Type B pancreatic cell (in vitro differentiated cells): ENCODE measurements around the gene FAIM2. TPM values are rescaled to one million over a fixed set of nuclear protein-coding genes. Genes with fewer than 3 reads are reported as not detected.

ENCODE experiments used
- DNase-seq: peaks from one replicate; pipeline ENCODE4 v3.0.0; 2021; ENCODE audit warnings: mixed read lengths; ENCODE audit not compliant: unreplicated experiment; ENCODE audit errors: extremely low spot score
- H3K27ac Mint-ChIP-seq: 2 replicates; pipeline ENCODE4 v1.8.0; 2021; ENCODE audit warnings: mild to moderate bottlenecking, mixed read lengths
- H3K27me3 Mint-ChIP-seq: 2 replicates; pipeline ENCODE4 v1.8.0; 2021; ENCODE audit warnings: mixed read lengths
- H3K36me3 Mint-ChIP-seq: 2 replicates; pipeline ENCODE4 v1.8.0; 2021; ENCODE audit warnings: mixed read lengths
- H3K4me1 Mint-ChIP-seq: one replicate; pipeline ENCODE4 v1.8.0; 2021; ENCODE audit warnings: mixed read lengths; ENCODE audit not compliant: unreplicated experiment
- H3K4me3 Mint-ChIP-seq: 2 replicates; pipeline ENCODE4 v1.8.0; 2021; ENCODE audit warnings: mild to moderate bottlenecking, mixed read lengths
- H3K9me3 Mint-ChIP-seq: 2 replicates; pipeline ENCODE4 v1.8.0; 2021; ENCODE audit warnings: mixed read lengths
- CTCF ChIP-seq: fragments of 200-600 bp; sonication (generic); conservative IDR thresholded peaks from 2 replicates; pipeline ENCODE4 v1.5.0; 2021; ENCODE audit warnings: antibody characterized with exemption, mild to moderate bottlenecking
- total RNA-seq: library from RNA; stranded (reverse); gene quantifications from 2 replicates; pipeline ENCODE4 v1.2.1, GENCODE V29; 2021; ENCODE audit warnings: low replicate concordance

The FAIM2 gene
- total RNA-seq, 1 donor from 2014 or later: 1.7 TPM

GRCh38 chr12:49818241-49818895, 85.3 kb downstream of the FAIM2 start:
- Mint-ChIP-seq H3K36me3 (peaks cover 24% of the 10 kb centered on the region), H3K27ac (no peak overlapping the region), H3K27me3 (no peaks in the 10 kb centered on the region), H3K4me3 (no peak overlapping the region), H3K9me3 (no peaks in the 10 kb centered on the region), H3K4me1 (peaks cover 7% of the 10 kb centered on the region)
- no peak for DNase-seq
- no peak for TF ChIP-seq CTCF

Other genes starting within 250 kb of the FAIM2 start
- 2.5 and 21.1 TPM in 2 replicates for gene FMNL3, start 196.5 kb downstream of the FAIM2 start, total RNA-seq
- gene TMBIM6, start 162.3 kb downstream of the FAIM2 start, total RNA-seq: 497 and 686 TPM in 2 replicates
- 9.7 and 28.8 TPM in 2 replicates for gene NCKAP5L, start 75.5 kb downstream of the FAIM2 start, total RNA-seq
- gene BCDIN3D, start 60.8 kb downstream of the FAIM2 start, total RNA-seq: 8.1 and 8.5 TPM in 2 replicates
- gene AQP2, start 46.8 kb upstream of the FAIM2 start, total RNA-seq: 0.55 TPM in 1 of 2 replicates, not detected in the other
- gene AQP5, start 58.0 kb upstream of the FAIM2 start, total RNA-seq: 0.95 and 0.97 TPM in 2 replicates
- gene AQP6, start 69.0 kb upstream of the FAIM2 start, total RNA-seq: 0.22 TPM in 1 of 2 replicates, not detected in the other
- 32.4 and 70.6 TPM in 2 replicates for gene RACGAP1, start 121.6 kb upstream of the FAIM2 start, total RNA-seq
- gene ASIC1, start 153.7 kb upstream of the FAIM2 start, total RNA-seq: 5.5 and 18.1 TPM in 2 replicates
- 55.0 and 100 TPM in 2 replicates for gene SMARCD1, start 181.4 kb upstream of the FAIM2 start, total RNA-seq
- 9.0 and 12.5 TPM in 2 replicates for gene GPD1, start 200.1 kb upstream of the FAIM2 start, total RNA-seq
- gene COX14, start 208.3 kb upstream of the FAIM2 start, total RNA-seq: 42.6 and 55.2 TPM in 2 replicates